GM12892 (cell line): ENCODE measurements around the gene TRIO.

Experiments
- DNase-seq: peaks from one replicate; pipeline ENCODE4 v3.0.0; 2011; ENCODE audit not compliant: insufficient read length
- FAIRE-seq: peaks from 2 replicates; lab custom pipeline; 2011; peaks lifted over from hg19 to GRCh38; lab: Jason Lieb, UNC
- POLR2A ChIP-seq: IDR thresholded peaks from 2 replicates; pipeline ENCODE4 v1.6.1; 2011; ENCODE audit warnings: low read depth, low read length, control low read depth
- POLR2AphosphoS5 ChIP-seq: IDR thresholded peaks from 2 replicates; pipeline ENCODE4 v1.6.1; 2011; ENCODE audit warnings: low read depth, low read length, control low read depth
- TAF1 ChIP-seq: IDR thresholded peaks from 2 replicates; pipeline ENCODE4 v1.6.1; 2011; ENCODE audit warnings: low read depth, mild to moderate bottlenecking, control low read depth, low read length, borderline replicate concordance

Gene TRIO

DNA sequence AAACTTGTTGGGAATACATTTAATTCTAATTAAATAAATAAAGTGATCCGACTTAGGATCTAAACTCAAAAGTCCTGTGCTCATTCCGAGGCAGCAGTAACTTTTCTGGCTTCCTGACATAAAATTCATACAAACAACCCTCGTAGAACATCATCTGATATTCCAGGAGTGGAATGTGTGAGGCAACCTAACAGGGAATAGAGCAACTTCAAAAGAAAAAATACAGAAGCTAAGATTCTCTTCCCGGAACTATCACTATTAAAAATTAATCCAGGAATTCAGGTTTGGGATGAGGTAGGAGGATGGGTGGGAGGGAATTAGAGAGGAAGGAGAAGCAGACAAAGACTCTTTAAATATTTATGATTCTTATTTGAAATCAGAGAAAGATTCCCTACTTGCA is 32.9 kb upstream of the TRIO start:
- TF ChIP-seq POLR2A, result no peak
- no peak for TF ChIP-seq TAF1
- TF ChIP-seq POLR2AphosphoS5, result no peak
- DNase-seq (no peak), FAIRE-seq (no peak)

DNA sequence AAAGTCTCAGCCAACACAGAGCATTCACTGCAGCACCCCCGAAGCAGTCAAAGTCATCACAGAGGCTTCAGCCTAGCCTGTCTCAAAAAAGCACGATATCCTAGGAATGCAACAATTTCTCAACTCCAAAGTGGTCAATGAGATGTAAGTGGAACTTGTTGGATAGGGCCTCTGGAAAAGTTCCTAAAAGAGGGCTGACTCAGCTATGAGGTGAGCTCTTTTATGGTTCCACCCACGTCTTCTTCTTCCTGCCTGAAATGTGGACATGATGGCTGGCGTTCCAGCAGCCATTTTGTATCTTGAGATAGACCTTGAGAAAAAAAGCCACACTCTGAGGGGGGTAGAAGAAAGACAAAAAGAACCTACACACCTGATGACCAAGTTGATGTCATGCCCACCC is 32.5 kb upstream of the TRIO start:
- FAIRE-seq (no peak), DNase-seq (no peak)
- no peak for TF ChIP-seq POLR2AphosphoS5
- TF ChIP-seq TAF1, result no peak
- TF ChIP-seq POLR2A, result no peak

- FAIRE-seq, result no peak
- TF ChIP-seq POLR2A (no peak), POLR2AphosphoS5 (no peak), TAF1 (no peak)
- no peak for DNase-seq
Measured at GRCh38 chr5:14112998-14113652, 30.0 kb upstream of the TRIO start.

- DNase-seq (no peak), FAIRE-seq (no peak)
- TF ChIP-seq TAF1, result no peak
- TF ChIP-seq POLR2A, result no peak
- no peak for TF ChIP-seq POLR2AphosphoS5
Measured at GRCh38 chr5:14114615-14115251, 28.4 kb upstream of the TRIO start.

DNA sequence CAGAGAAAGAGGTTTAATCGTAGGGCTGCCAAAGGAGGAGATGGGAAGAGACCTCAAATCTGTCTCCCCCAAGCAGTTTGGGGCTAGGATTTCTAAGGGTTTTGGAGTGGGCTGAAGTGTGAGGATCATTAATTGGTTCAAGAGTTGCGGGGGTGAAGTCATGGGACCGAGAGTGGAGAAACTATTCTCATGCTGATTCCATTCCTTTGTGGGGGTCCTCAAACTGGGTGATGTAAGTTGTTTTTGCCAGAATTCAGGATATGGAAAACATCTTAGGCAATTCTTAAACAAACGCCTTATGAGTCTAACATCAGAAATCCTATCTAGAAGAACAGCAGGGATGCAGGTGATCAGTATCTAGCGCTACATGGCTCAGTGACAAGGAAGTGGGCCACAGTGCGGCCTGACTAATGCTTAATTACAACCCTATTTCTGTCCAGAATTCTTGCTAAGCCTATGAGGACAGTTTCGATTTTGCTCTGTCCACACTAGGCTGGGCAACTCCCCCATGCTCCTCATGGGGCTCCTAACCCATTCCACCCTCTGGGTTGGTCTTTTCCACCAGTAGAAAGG is 27.7 kb upstream of the TRIO start:
- FAIRE-seq, result no peak
- no peak for TF ChIP-seq TAF1
- no peak for DNase-seq

DNA sequence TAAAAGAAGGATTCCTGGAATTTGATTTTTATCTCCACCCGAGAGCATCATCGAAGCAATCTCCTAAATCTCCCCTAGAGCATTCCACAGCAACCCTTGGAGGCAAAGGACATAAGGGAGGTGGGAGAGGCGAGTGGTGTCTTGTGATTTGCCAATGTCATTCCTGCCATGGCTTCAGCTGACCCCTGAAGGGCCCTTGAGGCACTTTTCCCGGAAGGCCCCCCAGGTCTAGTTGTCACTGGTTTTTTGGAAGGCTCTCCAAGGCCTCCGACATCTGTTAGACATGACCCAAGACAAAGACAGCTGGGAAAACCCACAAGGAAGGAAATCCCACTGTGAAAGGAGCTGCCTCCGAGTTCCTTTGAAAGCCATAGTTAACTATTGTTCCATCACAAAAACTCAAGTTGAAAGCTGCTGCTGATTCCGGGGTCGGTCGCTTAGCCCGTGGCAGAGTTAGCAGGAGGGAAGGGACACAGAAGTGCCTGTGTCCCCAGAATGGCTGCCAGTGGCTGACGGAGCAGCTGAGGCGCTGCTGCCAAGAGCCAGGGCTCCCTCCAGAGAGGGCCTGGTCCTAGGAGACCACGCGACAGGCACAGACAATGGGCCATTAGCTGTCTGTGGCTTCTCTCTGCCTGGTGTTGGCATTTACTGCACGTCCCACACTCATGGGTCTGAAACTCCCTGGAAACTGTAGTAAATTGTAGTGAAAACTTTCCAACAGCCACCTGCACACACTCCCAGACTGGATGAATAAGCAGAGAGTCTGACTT is 24.4 kb upstream of the TRIO start:
- DNase-seq (no peak), FAIRE-seq (no peak)
- TF ChIP-seq POLR2AphosphoS5 (no peak), POLR2A (no peak), TAF1 (no peak)

- TF ChIP-seq POLR2A, result no peak
- no peak for TF ChIP-seq TAF1
- no peak for TF ChIP-seq POLR2AphosphoS5
- FAIRE-seq (no peak), DNase-seq (no peak)
Measured at GRCh38 chr5:14120176-14120575, 23.0 kb upstream of the TRIO start.

DNA sequence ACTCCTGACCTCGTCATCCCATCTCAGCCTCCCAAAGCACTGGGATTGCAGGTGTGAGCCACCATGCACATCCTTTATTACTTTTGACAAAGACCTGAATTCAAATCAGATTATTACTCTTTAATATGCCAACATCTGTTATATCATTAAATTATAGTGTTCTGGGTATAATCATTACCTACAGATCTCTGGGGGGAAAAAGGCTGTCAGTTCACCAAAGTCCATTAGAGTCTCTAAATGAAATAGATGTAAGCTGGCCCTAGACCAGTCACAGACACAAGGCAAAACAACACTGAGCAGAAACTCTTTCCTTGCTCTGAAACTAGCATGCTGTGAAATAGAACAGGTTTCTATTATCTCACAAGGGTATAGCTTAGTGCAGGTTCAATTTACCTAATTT is 21.6 kb upstream of the TRIO start:
- TF ChIP-seq POLR2AphosphoS5 (no peak), TAF1 (no peak), POLR2A (no peak)
- no peak for FAIRE-seq
- no peak for DNase-seq

GRCh38 chr5:14122089-14122488 is 21.1 kb upstream of the TRIO start:
- TF ChIP-seq POLR2AphosphoS5 (no peak), POLR2A (no peak), TAF1 (no peak)
- DNase-seq (no peak), FAIRE-seq (no peak)

DNA sequence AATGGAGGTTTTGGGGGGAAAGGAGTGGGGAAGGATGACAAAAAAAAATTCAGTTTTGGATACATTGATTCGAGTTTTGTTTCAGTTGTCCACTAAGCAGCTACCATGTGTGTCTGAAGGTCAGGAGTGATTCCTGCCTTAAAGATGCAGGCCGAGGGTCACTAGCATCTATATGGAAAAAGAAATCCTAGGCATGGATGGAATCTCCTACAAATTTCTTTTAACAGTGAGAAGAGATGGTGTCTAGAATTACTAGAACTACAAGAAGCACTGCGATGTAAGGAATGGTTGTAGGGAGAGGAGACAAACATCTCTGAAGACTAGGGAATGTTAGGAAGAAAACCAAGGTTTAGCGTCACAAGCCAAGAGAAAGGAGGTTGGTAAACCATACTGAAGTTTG is 19.6 kb upstream of the TRIO start:
- no peak for FAIRE-seq
- TF ChIP-seq POLR2AphosphoS5 (no peak), POLR2A (no peak)
- DNase-seq, result no peak

- FAIRE-seq (no peak), DNase-seq (no peak)
- TF ChIP-seq POLR2AphosphoS5 (no peak), TAF1 (no peak), POLR2A (no peak)
Measured at GRCh38 chr5:14123974-14124482, 19.1 kb upstream of the TRIO start.
